Measurements from ENCODE around the gene PPARA.

DNA sequence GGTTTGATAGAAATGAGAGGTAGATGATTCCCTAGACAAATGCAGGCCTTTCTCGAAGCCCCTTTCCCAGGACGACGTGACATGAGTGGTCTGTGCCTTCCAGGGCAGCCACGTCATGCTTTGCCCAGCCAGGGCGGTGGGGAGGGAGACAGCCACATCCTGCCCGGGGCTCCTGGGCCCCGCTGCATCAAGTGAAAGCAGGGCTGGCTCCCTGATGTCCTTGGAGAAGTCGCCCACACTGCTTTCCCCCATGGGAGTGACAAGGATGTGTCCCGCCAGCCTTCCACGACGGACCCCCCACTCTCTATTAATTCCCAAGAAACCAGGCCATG, 13.2 kb downstream of the PPARA start:
- no peak for TF ChIP-seq POLR2A (IDR thresholded peaks at IDR 0.05; ENCODE audit: low read depth, low read length)
- TF ChIP-seq, protein P1, sequence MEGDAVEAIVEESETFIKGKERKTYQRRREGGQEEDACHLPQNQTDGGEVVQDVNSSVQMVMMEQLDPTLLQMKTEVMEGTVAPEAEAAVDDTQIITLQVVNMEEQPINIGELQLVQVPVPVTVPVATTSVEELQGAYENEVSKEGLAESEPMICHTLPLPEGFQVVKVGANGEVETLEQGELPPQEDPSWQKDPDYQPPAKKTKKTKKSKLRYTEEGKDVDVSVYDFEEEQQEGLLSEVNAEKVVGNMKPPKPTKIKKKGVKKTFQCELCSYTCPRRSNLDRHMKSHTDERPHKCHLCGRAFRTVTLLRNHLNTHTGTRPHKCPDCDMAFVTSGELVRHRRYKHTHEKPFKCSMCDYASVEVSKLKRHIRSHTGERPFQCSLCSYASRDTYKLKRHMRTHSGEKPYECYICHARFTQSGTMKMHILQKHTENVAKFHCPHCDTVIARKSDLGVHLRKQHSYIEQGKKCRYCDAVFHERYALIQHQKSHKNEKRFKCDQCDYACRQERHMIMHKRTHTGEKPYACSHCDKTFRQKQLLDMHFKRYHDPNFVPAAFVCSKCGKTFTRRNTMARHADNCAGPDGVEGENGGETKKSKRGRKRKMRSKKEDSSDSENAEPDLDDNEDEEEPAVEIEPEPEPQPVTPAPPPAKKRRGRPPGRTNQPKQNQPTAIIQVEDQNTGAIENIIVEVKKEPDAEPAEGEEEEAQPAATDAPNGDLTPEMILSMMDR (IDR thresholded peaks at IDR 0.05; ENCODE audit: extremely low read depth in 1 of 2, insufficient read depth in 1 of 2, low read depth in 1 of 2, low read length in 2 of 2) = no peak
- TF ChIP-seq POLR2AphosphoS5 (IDR thresholded peaks at IDR 0.05; ENCODE audit: insufficient read depth, low read depth, low read length) = no peak
- TF ChIP-seq EZH2 (IDR thresholded peaks at IDR 0.05; ENCODE audit: borderline replicate concordance, low read depth, low read length, severe bottlenecking) = no peak
- TF ChIP-seq GATA2 (IDR thresholded peaks at IDR 0.05; ENCODE audit: insufficient read depth, insufficient read length, low read depth, low read length) = no peak
